ENCODE measurements around the gene S100A1. TPM values are rescaled to one million over a fixed set of nuclear protein-coding genes. Genes with fewer than 3 reads are reported as not detected.

The S100A1 gene
- total and polyA plus RNA-seq, 2 of the 13 experiments (the other 11 are each of a cell fraction or from before 2014, with no cell fraction given), result 120 to 251 TPM

- WGBS (ENCODE audit: low lambda C conversion rate), result 100% methylated on average over 2 of the region's 5 CpGs
- peak overlapping the region; percentile 41; the same call in 1 of the 2 replicates for H3K4me2 ChIP-seq (ENCODE audit: low read depth, low read length)
- H3K9ac ChIP-seq (ENCODE audit: insufficient read depth, low read depth, low read length), result no peak overlapping the region
- peaks cover 50% of the 10 kb centered on the region for H3K4me1 ChIP-seq (ENCODE audit: insufficient read depth, low read length)
- in situ Hi-C loops (cut with HindIII; ENCODE audit: extremely low pct_ligation_motif_present, low pct_unique_long_range_greater_than_20kb), result no loop called here
- H4K20me1 ChIP-seq (ENCODE audit: insufficient read depth, low read length), result no peaks in the 10 kb centered on the region
- DNase-seq (ENCODE audit: low spot score) (no peak), FAIRE-seq (no peak), ATAC-seq (no peak)
- intact Hi-C loops (cut with micrococcal nuclease; ENCODE audit: unreplicated experiment), result no loop called here
- peaks cover 0 to 1% of the 10 kb centered on the region in 2 experiments; a peak in 1 of 5 replicates for H3K36me3 ChIP-seq (replicated peaks in 1 of 2; ENCODE audit: control insufficient read depth in 1 of 2, insufficient read depth in 2 of 2, low read length in 2 of 2)
- TF ChIP-seq ZNF431 (CRISPR knock-in tag; IDR thresholded peaks at IDR 0.05; ENCODE audit: borderline replicate concordance, low read depth) (no peak), PITX1 (CRISPR knock-in tag; IDR thresholded peaks at IDR 0.05) (no peak)
- peaks cover 4% of the 10 kb centered on the region for H3K79me2 ChIP-seq (ENCODE audit: insufficient read depth, low read length)
- POLR2A ChIA-PET, result interaction anchor here (1.3 to 12.2 kb wide), 3 partner anchors 8 to 17 kb away, joined by 10 to 390 read pairs (median 14); partner anchors contain the start of genes CHTOP, S100A1 and S100A13
- BruUV-seq (replicated peaks), result no TSS peak
- H3K4me3 ChIP-seq (replicated peaks in 1 of 3; ENCODE audit: insufficient read depth in 1 of 3, low read depth in 2 of 3, low read length in 3 of 3), result no peak overlapping the region
- H3K9me3 ChIP-seq (ENCODE audit: low read length), result no peaks in the 10 kb centered on the region
- H3K27ac ChIP-seq (ENCODE audit: extremely low read length, insufficient read depth, low read length), result no peak overlapping the region
- H2AFZ ChIP-seq (ENCODE audit: low read length), result no peak overlapping the region
- CTCF ChIA-PET (ENCODE audit: low intra/inter-chr PET ratio, low total read pairs), result no interaction called here
- H3K27me3 ChIP-seq (ENCODE audit: control insufficient read depth in 1 of 2, insufficient read depth in 2 of 2, low read length in 2 of 2), result no peaks in the 10 kb centered on the region
These were observed 11.3 kb upstream of the S100A1 start for GRCh38 chr1:153616917-153617311.

GRCh38 chr1:153617663-153618062 lies 10.6 kb upstream of the S100A1 start:
- no peak overlapping the region for H2AFZ ChIP-seq (ENCODE audit: low read length)

More at GRCh38 chr1:153617663-153618062, 10.6 kb upstream of the S100A1 start:
- no peak overlapping the region for H3K9ac ChIP-seq (ENCODE audit: insufficient read depth, low read depth, low read length)
- no TSS peak for BruUV-seq (replicated peaks)
- H4K20me1 ChIP-seq (ENCODE audit: insufficient read depth, low read length), result no peaks in the 10 kb centered on the region
- H3K27me3 ChIP-seq (ENCODE audit: control insufficient read depth in 1 of 2, insufficient read depth in 2 of 2, low read length in 2 of 2), result no peaks in the 10 kb centered on the region
- FAIRE-seq, result no peak
- H3K4me2 ChIP-seq (ENCODE audit: low read depth, low read length), result no peak overlapping the region
- TF ChIP-seq ELF1 (CRISPR knock-in tag; IDR thresholded peaks at IDR 0.05) (no peak), BHLHE40 (IDR thresholded peaks at IDR 0.05; ENCODE audit: low read length) (no peak), FOXK1 (CRISPR knock-in tag; IDR thresholded peaks at IDR 0.05; ENCODE audit: borderline replicate concordance, low read depth) (no peak)
- ATAC-seq, result no peak
- H3K27ac ChIP-seq (ENCODE audit: extremely low read length, insufficient read depth, low read length), result no peak overlapping the region
- intact Hi-C loops (cut with micrococcal nuclease; ENCODE audit: unreplicated experiment), result no loop called here
- POLR2A ChIA-PET, result interaction anchor here (1.2 to 15.2 kb wide), 3 partner anchors 6 to 13 kb away, joined by 3 to 390 read pairs (median 12); partner anchors contain the start of genes S100A13, S100A14 and S100A16
- H3K36me3 ChIP-seq (replicated peaks in 1 of 2; ENCODE audit: control insufficient read depth in 1 of 2, insufficient read depth in 2 of 2, low read length in 2 of 2), result peaks cover 1 to 2% of the 10 kb centered on the region in 2 experiments; a peak in 1 of 5 replicates
- WGBS (ENCODE audit: low lambda C conversion rate), result 96% methylated on average over 4 of the region's 6 CpGs
- no peak for DNase-seq (ENCODE audit: low spot score)
- H3K79me2 ChIP-seq (ENCODE audit: insufficient read depth, low read length), result peaks cover 3% of the 10 kb centered on the region
- peaks cover 46% of the 10 kb centered on the region for H3K4me1 ChIP-seq (ENCODE audit: insufficient read depth, low read length)
- in situ Hi-C loops (cut with HindIII; ENCODE audit: extremely low pct_ligation_motif_present, low pct_unique_long_range_greater_than_20kb), result no loop called here
- H3K4me3 ChIP-seq (replicated peaks in 1 of 3; ENCODE audit: insufficient read depth in 1 of 3, low read depth in 2 of 3, low read length in 3 of 3), result no peak overlapping the region
- no peaks in the 10 kb centered on the region for H3K9me3 ChIP-seq (ENCODE audit: low read length)
- CTCF ChIA-PET (ENCODE audit: low intra/inter-chr PET ratio, low total read pairs), result no interaction called here
